Measurements from ENCODE around the gene SCFD2.
"Not testable (repeated sequence)": the region's sequence is repeated elsewhere in the genome, so short reads cannot be mapped to it uniquely, and the experiment has no call there.

The SCFD2 gene

DNA sequence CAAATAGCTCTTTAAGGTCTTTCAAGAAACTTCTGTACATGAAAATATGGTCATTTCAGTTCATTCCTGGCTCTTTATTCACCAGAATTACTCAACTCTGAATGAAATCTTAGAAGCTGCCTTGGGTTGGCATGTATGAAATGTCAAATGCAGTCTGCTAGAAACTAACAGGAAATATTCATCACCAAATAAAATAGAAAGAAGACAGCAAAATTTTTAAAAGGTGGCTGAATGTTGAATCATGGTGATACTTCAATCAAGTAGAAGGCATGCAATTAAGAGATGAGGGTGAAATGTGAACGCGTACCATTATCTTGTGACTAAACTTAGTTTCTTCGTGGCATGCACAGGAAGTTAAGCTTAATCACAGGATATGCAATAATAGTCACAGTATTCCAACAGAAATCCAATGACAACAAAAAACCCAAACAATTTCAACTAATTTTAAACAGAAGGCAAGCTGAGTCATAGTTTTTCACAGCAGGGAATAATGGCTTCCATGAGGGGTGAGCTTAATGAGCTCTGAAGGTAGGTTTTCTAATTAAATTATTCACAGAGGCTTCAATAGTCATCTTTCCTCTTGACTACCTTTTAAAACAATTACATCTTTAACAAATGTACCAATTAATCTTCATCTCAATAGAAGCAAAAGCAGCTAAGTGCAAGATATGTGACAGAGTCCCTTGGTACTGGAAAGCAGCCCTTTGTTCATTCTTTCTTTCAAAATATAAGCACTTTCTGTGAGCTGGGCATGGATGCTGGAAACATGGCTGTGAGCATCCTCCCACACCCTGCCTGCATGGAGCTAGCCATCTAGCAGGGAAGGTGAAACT is 44.5 kb downstream of the SCFD2 start:
- Histone ChIP-seq H3K4me1 (ENCODE audit: insufficient read depth, low read length) (no peaks in the 10 kb centered on the region), H2AFZ (ENCODE audit: low read depth, low read length) (no peak overlapping the region), H3K36me3 (ENCODE audit: insufficient read depth, low read length) (no peaks in the 10 kb centered on the region), H3K9me3 (ENCODE audit: low read length) (no peaks in the 10 kb centered on the region), H3K27me3 (ENCODE audit: insufficient read depth, low read length) (no peaks in the 10 kb centered on the region), H3K4me3 (ENCODE audit: low read length) (no peak overlapping the region)

DNA sequence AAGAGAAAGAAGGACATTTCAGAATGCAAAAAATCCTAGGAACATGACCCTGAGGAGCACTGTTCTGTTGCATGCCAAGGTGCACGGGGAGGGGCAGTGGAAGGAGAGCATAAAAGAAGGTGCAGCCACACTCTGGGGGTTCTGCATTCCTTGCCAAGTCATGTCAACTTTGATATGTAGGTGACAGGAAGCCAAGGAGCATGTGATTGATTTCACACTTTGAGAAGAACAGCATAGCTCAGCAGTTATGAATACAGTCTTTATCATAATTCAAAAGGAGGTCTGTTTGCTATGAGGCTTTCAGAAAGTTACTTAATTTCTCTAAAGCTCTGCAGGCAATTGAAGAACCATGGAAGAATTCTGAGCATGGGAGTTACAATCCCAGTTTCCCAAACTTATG is 50.6 kb downstream of the SCFD2 start:
- no peak overlapping the region for H2AFZ ChIP-seq (ENCODE audit: low read depth, low read length)

DNA sequence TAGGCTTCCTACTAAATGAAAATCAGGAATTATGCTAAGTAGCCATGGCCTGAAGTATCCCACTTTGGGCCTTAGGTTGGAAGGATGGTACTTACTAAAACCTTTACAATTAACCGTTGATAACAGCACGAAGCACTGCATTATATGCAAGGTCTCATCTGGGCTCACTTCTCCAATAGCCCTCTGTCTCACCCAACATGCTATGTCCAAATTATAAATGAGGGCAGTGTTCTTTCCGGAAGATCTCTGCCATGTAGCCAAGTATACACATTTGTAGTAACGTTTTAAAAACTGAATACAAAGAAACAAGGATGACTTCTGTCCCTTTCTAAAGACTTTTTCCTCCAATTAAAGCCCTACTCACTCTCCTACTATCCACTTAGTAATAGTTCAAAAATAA is 51.6 kb downstream of the SCFD2 start:
- Histone ChIP-seq H3K4me3 (ENCODE audit: low read length) (no peak overlapping the region), H3K36me3 (ENCODE audit: insufficient read depth, low read length) (no peaks in the 10 kb centered on the region), H3K27me3 (ENCODE audit: insufficient read depth, low read length) (no peaks in the 10 kb centered on the region), H3K4me1 (ENCODE audit: insufficient read depth, low read length) (peaks cover 3% of the 10 kb centered on the region), H3K9me3 (ENCODE audit: low read length) (no peaks in the 10 kb centered on the region), H2AFZ (ENCODE audit: low read depth, low read length) (no peak overlapping the region)

More for the DNA sequence above, 50.6 kb downstream of the SCFD2 start:
- Histone ChIP-seq H3K4me3 (ENCODE audit: low read length) (no peak overlapping the region), H3K9me3 (ENCODE audit: low read length) (no peaks in the 10 kb centered on the region), H3K27me3 (ENCODE audit: insufficient read depth, low read length) (no peaks in the 10 kb centered on the region), H3K4me1 (ENCODE audit: insufficient read depth, low read length) (peaks cover 3% of the 10 kb centered on the region), H3K36me3 (ENCODE audit: insufficient read depth, low read length) (no peaks in the 10 kb centered on the region)

DNA sequence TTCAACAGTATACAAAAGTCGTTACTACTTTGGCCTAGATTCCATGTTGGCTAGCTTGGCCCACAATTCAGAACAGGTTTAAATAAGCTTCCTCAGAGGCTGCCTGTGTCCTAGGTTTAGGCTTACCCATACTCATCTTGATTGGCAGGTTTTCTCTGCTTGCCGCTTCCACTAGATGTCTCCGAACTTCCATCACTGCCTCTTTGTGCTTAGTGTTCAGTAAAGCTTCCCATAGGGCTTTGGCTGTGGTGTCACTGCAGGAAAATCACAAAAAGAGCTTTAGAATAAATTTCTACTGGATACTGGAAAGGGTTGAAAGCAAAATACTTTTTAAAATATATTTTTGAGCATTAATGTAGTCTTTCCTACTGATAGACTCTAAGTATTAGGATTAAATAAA is 52.4 kb downstream of the SCFD2 start:
- Histone ChIP-seq H3K4me1 (ENCODE audit: insufficient read depth, low read length) (peaks cover 3% of the 10 kb centered on the region), H3K36me3 (ENCODE audit: insufficient read depth, low read length) (no peaks in the 10 kb centered on the region), H2AFZ (ENCODE audit: low read depth, low read length) (no peak overlapping the region), H3K27me3 (ENCODE audit: insufficient read depth, low read length) (no peaks in the 10 kb centered on the region), H3K4me3 (ENCODE audit: low read length) (no peak overlapping the region), H3K9me3 (ENCODE audit: low read length) (no peaks in the 10 kb centered on the region)

DNA sequence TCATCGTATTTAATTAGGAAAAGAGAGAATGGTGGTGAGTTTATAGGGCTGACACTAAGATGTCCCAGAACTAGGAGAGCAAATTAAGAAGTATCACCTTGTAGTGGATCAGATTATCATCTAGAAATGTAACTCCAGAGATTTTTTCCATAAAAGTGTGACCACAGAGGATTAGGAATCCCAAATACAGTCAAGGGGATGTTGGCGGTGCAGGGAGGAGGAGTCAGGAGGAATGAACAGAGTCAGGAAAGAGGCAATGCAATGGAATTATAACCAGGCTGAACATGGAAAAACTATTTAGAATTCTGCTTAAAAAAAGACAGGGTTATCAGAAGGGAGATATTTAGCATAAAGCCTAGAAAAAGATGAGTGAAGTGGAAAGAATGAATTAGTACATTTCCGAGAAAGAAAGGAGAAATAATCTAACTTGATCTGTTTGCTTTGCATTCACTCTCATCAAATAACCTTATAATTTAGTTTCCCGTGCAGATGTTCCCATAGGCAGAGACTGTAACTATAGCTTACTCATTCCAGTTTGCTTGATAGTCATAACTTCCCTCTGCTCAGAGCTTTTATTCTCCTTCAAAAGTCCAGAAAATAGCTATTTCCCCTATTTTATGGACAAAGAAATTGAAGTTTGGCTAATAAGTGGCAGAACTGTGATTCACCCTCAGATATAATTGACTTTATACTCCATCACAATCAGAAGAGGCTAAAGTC is 56.4 kb downstream of the SCFD2 start:
- no peak overlapping the region for H3K4me3 ChIP-seq (ENCODE audit: low read length)
- no peaks in the 10 kb centered on the region for H3K9me3 ChIP-seq (ENCODE audit: low read length)
- no peaks in the 10 kb centered on the region for H3K4me1 ChIP-seq (ENCODE audit: insufficient read depth, low read length)
- H3K36me3 ChIP-seq (ENCODE audit: insufficient read depth, low read length), result no peaks in the 10 kb centered on the region
- no peaks in the 10 kb centered on the region for H3K27me3 ChIP-seq (ENCODE audit: insufficient read depth, low read length)
- H2AFZ ChIP-seq (ENCODE audit: low read depth, low read length), result no peak overlapping the region

DNA sequence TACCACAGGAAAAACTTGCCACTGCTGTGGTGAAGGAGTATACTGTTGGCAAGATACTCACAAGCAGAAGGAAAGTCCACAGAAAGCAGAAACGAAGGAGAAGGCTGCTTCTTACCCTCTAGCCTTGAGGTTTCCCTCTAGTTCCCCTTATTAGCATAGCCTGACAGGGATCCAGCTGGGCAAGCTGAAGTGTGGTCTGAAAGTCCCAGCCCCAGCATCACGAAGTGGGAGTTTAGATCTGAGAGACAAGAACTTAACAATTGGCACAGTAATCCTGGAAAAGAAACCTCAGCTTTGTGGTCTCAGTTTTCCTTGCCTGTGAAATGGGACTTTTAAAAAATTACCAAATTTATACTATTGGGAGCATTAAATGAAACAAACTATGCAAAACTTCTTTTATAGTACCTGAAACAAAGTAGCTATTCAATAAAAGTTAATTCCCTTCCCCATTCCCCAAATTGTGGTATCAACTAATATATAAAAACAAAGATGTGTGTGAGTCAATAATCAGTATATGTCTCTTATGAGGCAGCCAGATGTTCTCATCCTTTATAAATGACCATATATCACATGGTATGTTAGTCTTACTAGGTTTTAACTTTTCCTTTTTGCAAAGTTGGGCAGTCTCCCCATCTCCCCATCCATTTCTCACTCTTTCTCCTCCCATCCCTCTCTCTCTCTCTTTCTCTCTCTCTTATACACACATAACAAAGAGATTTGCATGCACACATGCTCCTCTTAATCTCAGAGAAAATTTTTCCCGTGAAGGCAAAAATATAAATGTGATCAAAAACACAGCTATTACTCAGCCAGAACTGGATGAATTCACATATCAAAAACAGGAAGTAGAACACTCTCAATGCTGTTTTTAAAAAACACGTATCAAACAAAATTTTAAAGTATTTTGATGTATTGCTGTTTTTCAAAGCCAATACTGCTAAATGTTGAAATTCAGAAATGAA is 57.8 kb downstream of the SCFD2 start:
- H3K4me3 ChIP-seq (ENCODE audit: low read length), result no peak overlapping the region
- H3K36me3 ChIP-seq (ENCODE audit: insufficient read depth, low read length), result no peaks in the 10 kb centered on the region
- no peaks in the 10 kb centered on the region for H3K4me1 ChIP-seq (ENCODE audit: insufficient read depth, low read length)
- no peak overlapping the region for H2AFZ ChIP-seq (ENCODE audit: low read depth, low read length)
- no peaks in the 10 kb centered on the region for H3K9me3 ChIP-seq (ENCODE audit: low read length)
- no peaks in the 10 kb centered on the region for H3K27me3 ChIP-seq (ENCODE audit: insufficient read depth, low read length)

DNA sequence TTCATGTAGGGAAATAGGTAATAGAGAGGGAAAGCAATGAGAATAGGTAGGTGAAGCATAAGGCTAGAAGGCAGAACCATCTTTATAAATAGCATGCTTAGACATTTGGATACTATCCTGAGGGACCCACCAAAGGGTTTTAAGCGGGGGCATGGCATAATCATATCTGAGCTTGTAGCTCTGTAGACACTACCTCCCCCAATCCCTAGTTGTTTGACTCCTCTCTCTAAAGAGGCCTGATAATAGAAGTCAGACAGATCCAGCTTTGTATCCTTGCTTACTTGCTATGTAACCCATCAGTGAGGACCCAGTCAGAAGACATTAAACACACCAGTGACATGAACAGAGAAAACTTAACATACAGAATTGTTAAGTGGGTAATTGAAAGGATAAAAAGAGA is 58.7 kb downstream of the SCFD2 start:
- Histone ChIP-seq H3K36me3 (ENCODE audit: insufficient read depth, low read length) (no peaks in the 10 kb centered on the region), H3K4me3 (ENCODE audit: low read length) (no peak overlapping the region), H3K4me1 (ENCODE audit: insufficient read depth, low read length) (no peaks in the 10 kb centered on the region), H2AFZ (ENCODE audit: low read depth, low read length) (no peak overlapping the region), H3K27me3 (ENCODE audit: insufficient read depth, low read length) (no peaks in the 10 kb centered on the region), H3K9me3 (ENCODE audit: low read length) (no peaks in the 10 kb centered on the region)

DNA sequence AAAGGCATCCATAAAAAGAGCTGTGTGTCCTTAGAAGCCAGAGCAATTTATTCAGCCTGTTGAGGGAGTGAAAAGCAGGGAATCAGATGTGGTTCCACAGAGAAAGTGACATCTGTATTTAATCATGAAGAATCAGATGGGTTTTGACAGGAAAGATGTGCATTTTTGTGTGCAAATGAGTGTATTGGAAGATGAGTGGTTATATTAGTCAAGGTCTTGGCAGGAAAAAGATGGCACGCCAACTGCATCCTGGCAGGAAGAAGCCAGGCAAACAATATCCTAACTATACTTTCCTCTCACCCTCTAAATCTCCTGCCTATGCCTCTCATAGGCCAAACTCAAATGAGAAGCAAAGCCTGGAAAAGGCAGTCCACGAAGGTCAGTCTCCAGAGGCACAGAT is 59.1 kb downstream of the SCFD2 start:
- Histone ChIP-seq H3K4me3 (ENCODE audit: low read length) (no peak overlapping the region), H3K4me1 (ENCODE audit: insufficient read depth, low read length) (no peaks in the 10 kb centered on the region), H2AFZ (ENCODE audit: low read depth, low read length) (no peak overlapping the region), H3K36me3 (ENCODE audit: insufficient read depth, low read length) (no peaks in the 10 kb centered on the region), H3K27me3 (ENCODE audit: insufficient read depth, low read length) (no peaks in the 10 kb centered on the region), H3K9me3 (ENCODE audit: low read length) (no peaks in the 10 kb centered on the region)

DNA sequence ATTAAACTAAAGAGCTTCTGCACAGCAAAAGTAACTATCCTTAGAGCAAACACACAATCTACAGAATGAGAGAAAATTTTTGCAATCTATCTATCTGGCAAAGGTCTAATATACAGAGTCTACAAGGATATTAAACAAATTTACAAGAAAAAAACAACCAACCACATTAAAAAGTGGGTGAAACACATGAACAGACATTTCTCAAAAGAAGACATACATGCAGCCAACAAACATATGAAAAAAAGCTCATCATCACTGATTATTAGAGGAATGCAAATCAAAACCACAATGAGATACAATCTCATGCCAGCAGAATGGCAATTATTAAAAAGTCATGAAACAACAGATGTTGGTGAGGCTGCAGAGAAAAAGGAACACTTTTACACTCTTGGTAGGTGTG is 73.7 kb downstream of the SCFD2 start:
- not testable (repeated sequence) for H2AFZ ChIP-seq (ENCODE audit: low read depth, low read length); H3K36me3 ChIP-seq (ENCODE audit: insufficient read depth, low read length)

DNA sequence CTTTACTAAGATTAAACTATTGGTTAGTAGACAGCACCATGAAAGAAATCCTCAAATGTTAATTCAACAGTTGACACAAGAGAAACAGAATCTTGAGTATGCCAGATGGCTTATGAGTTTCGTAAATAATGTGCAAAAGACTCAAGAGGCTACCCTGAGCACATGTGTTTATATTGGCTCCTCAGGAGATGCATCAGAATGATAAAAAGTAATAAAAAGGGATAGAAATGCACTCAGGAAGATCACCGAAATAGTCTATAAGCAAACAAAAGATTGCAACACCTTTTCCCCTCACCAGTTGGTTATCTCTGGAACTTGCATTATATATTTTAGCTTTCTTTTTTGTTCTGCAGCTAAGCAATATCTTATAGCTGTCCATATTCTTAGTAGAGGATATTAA is 84.4 kb downstream of the SCFD2 start:
- no peaks in the 10 kb centered on the region for H3K27me3 ChIP-seq (ENCODE audit: insufficient read depth, low read length)
- no peaks in the 10 kb centered on the region for H3K4me1 ChIP-seq (ENCODE audit: insufficient read depth, low read length)
- H3K4me3 ChIP-seq (ENCODE audit: low read length), result no peak overlapping the region
- H3K9me3 ChIP-seq (ENCODE audit: low read length), result no peaks in the 10 kb centered on the region
- no peak overlapping the region for H2AFZ ChIP-seq (ENCODE audit: low read depth, low read length)
- no peaks in the 10 kb centered on the region for H3K36me3 ChIP-seq (ENCODE audit: insufficient read depth, low read length)

More for the DNA sequence above, 73.7 kb downstream of the SCFD2 start:
- H3K4me3 ChIP-seq (ENCODE audit: low read length); H3K27me3 ChIP-seq (ENCODE audit: insufficient read depth, low read length); H3K4me1 ChIP-seq (ENCODE audit: insufficient read depth, low read length); H3K9me3 ChIP-seq (ENCODE audit: low read length): not testable (repeated sequence)

DNA sequence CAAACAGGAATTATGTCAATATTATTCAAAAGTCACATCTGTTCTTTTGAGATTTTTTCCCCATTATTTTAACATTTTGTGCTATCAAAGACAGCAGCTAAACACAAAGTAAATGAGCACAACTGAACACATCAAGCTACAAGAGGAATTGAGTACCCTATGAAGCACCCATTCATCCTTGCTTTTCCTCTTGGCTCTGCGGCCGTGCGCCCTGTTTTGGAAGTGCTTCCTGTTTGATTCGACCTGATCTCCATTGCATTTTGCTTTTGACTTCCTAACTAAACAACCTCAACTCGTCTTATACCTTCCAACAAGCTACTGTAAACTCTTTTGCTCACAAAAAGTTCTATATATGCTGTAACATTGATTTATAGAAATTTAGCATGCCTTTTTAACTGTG is 85.0 kb downstream of the SCFD2 start:
- no peaks in the 10 kb centered on the region for H3K9me3 ChIP-seq (ENCODE audit: low read length)
- no peaks in the 10 kb centered on the region for H3K27me3 ChIP-seq (ENCODE audit: insufficient read depth, low read length)
- H2AFZ ChIP-seq (ENCODE audit: low read depth, low read length), result no peak overlapping the region
- no peaks in the 10 kb centered on the region for H3K36me3 ChIP-seq (ENCODE audit: insufficient read depth, low read length)
- H3K4me1 ChIP-seq (ENCODE audit: insufficient read depth, low read length), result no peaks in the 10 kb centered on the region
- no peak overlapping the region for H3K4me3 ChIP-seq (ENCODE audit: low read length)

DNA sequence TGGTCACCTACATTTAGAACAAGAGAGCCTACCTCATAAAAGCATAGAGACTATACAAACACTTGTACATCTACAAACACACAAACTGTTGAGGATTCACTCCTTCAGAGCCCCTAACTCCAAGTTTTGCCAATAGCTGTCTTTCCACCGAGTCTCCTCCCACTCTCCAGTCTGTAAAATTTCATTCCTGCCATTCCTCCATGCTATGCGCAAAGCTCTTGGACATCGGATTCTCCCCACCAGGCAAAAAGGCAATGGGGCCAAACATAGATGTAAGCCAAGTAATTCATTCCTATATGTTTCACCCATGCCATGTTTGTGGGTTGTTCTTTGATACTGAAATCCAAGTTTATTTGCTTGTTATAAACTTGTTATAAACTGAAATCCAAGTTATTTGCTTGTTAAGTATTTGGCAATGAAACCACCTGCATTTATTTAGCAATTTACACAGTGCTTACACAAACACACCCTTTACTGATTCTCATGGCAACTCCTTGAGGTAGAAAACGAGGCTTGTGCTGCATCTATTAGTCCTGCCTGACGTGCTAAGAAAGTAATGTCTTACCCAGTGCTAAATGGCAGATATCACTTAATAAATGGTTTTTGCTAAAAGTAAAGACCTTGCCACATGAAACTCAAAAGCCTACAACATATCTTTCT is 91.1 kb downstream of the SCFD2 start:
- no peak overlapping the region for H2AFZ ChIP-seq (ENCODE audit: low read depth, low read length)
- no peaks in the 10 kb centered on the region for H3K9me3 ChIP-seq (ENCODE audit: low read length)
- no peaks in the 10 kb centered on the region for H3K27me3 ChIP-seq (ENCODE audit: insufficient read depth, low read length)
- H3K36me3 ChIP-seq (ENCODE audit: insufficient read depth, low read length), result no peaks in the 10 kb centered on the region
- no peaks in the 10 kb centered on the region for H3K4me1 ChIP-seq (ENCODE audit: insufficient read depth, low read length)
- H3K4me3 ChIP-seq (ENCODE audit: low read length), result no peak overlapping the region
